ENCODE measurements around the gene TMEM258. TPM values are rescaled to one million over a fixed set of nuclear protein-coding genes. Genes with fewer than 3 reads are reported as not detected.

The TMEM258 gene
- total RNA-seq, 1 donor from 2014 or later = 104 TPM

DNA sequence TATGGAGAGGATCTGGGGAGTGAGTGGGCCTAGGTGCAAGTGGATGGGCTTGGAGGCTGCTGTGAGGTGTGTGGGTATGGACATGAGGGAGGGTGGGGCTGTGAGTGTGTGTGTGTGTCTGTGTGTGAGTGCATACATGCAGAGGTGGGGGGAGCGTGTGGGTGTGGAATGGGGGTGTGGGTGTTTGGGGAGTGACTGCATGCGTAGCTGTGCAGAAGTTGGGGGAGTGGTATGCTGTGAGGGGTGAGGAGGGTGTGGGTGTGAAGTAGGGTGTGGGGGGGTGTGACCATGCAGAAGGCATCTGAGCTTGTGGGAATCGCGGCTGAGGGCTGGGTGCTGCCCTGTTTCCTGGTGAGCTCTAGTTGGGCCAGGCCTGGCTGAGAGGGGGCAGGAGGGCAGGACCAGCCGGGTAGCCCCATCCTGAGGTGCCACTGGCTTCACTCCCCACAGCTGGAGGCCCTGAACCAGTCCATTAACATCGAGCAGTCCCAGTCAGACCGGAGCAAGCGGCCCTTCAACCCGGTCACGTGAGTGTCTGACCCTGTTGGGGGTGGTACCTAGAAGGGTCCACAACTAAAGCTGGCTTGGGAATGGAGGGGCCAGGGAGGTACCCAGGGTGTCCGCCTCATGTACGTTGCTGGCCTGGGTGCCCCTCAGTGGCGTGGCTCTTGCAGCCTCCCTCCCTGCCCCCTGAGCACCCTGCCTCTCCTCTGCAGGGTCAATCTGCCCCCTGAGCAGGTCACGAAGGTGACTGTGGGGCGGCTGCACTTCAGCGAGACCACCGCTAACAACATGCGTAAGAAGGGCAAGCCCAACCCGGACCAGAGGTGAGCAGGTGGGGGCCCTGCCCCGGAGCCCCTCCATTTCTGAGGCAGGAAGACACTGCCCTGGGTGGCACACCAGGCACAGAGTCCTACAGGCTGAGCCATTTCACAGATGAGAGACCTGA is 16.5 kb downstream of the TMEM258 start:
- intact Hi-C loops (cut with DNase I) = no loop called here
- ATAC-seq (peak; percentile 4 to 34), DNase-seq (no peak)
- Histone ChIP-seq H3K27me3 (ENCODE audit: low read depth) (no peaks in the 10 kb centered on the region), H3K4me3 (no peak overlapping the region), H3K9me3 (no peaks in the 10 kb centered on the region), H3K4me1 (no peaks in the 10 kb centered on the region), H3K27ac (no peak overlapping the region), H3K36me3 (no peaks in the 10 kb centered on the region)
- TF ChIP-seq CTCF (IDR thresholded peaks at IDR 0.05) = no peak

DNA sequence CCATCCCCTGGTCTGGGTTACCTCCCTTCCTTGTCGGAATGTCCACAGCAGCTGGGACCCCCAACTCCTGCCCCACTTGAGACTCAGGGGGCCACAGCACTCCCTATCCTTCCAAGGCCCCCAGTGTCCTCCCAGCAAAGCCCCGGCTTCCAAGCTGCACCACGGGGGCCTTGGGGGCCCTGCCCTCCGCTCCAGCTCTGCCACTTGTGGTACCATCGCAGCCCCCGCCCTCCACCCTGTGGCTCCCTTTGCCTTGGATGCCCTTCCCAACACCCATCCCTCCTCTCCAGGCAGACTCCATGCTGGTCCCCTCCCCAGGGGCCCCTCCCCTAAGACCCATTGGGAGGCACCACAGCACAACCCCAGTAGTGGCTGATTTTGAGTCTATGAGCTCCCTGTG is 17.3 kb downstream of the TMEM258 start:
- ATAC-seq (no peak), DNase-seq (no peak)
- Histone ChIP-seq H3K27ac (no peak overlapping the region), H3K4me1 (no peaks in the 10 kb centered on the region), H3K36me3 (no peaks in the 10 kb centered on the region), H3K9me3 (no peaks in the 10 kb centered on the region), H3K27me3 (ENCODE audit: low read depth) (no peaks in the 10 kb centered on the region), H3K4me3 (no peak overlapping the region)
- no peak for TF ChIP-seq CTCF (IDR thresholded peaks at IDR 0.05)
- intact Hi-C loops (cut with DNase I) = no loop called here

GRCh38 chr11:61774411-61774810 is 18.0 kb downstream of the TMEM258 start:
- Histone ChIP-seq H3K27me3 (ENCODE audit: low read depth) (no peaks in the 10 kb centered on the region), H3K36me3 (no peaks in the 10 kb centered on the region)

GRCh38 chr11:61773809-61774208 is 18.6 kb downstream of the TMEM258 start:
- no peak for TF ChIP-seq CTCF (IDR thresholded peaks at IDR 0.05)
- H3K4me1 ChIP-seq = no peaks in the 10 kb centered on the region
- no peaks in the 10 kb centered on the region for H3K36me3 ChIP-seq
- H3K9me3 ChIP-seq = no peaks in the 10 kb centered on the region
- H3K4me3 ChIP-seq = no peak overlapping the region
- no peak overlapping the region for H3K27ac ChIP-seq
- no peaks in the 10 kb centered on the region for H3K27me3 ChIP-seq (ENCODE audit: low read depth)
- intact Hi-C loops (cut with DNase I) = no loop called here
- ATAC-seq = no peak
- DNase-seq = no peak

More at GRCh38 chr11:61774411-61774810, 18.0 kb downstream of the TMEM258 start:
- Histone ChIP-seq H3K9me3 (no peaks in the 10 kb centered on the region), H3K4me3 (no peak overlapping the region), H3K27ac (no peak overlapping the region), H3K4me1 (no peaks in the 10 kb centered on the region)
- intact Hi-C loops (cut with DNase I) = no loop called here
- DNase-seq (no peak), ATAC-seq (no peak)
- TF ChIP-seq CTCF (IDR thresholded peaks at IDR 0.05) = no peak

DNA sequence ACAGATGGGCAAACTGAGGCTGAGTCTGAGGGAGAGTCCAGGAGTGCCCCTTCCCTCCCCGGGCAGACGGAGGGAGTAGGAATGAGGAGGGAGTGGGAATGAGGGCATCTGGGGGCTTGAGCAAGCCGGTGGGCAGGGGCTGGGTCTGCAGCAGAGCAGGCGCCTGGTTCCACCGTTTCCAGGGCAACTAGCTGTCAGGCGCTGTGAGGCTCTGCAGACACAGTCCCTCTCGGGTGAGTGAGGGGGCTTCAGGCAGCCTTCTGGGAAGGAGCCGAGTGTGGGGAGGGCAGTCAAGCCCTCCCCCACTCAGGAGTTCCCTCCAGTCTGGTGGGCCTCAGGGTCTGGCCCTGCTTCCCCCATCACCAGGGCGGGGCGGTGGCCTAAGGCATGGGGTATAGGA is 19.0 kb downstream of the TMEM258 start:
- ATAC-seq (no peak), DNase-seq (no peak)
- Histone ChIP-seq H3K4me3 (no peak overlapping the region), H3K36me3 (no peaks in the 10 kb centered on the region), H3K9me3 (no peaks in the 10 kb centered on the region), H3K27ac (no peak overlapping the region), H3K27me3 (ENCODE audit: low read depth) (no peaks in the 10 kb centered on the region), H3K4me1 (no peaks in the 10 kb centered on the region)
- intact Hi-C loops (cut with DNase I) = no loop called here
- no peak for TF ChIP-seq CTCF (IDR thresholded peaks at IDR 0.05)

All from lower lobe of right lung (tissue), 2 donors.